ENCODE results near the gene BAG5.
"Not testable (repeated sequence)": the region's sequence is repeated elsewhere in the genome, so short reads cannot be mapped to it uniquely, and the experiment has no call there.

The BAG5 gene

GRCh38 chr14:103522649-103523574 lies 39.5 kb downstream of the BAG5 start, which contains the start of gene CKB:
Gene CKB (minus strand): TSS chr14:103522830. CDS start chr14:103522493, 337 bp downstream.
- DNase-seq (ENCODE audit: low spot score) = peak; percentile 30

DNA sequence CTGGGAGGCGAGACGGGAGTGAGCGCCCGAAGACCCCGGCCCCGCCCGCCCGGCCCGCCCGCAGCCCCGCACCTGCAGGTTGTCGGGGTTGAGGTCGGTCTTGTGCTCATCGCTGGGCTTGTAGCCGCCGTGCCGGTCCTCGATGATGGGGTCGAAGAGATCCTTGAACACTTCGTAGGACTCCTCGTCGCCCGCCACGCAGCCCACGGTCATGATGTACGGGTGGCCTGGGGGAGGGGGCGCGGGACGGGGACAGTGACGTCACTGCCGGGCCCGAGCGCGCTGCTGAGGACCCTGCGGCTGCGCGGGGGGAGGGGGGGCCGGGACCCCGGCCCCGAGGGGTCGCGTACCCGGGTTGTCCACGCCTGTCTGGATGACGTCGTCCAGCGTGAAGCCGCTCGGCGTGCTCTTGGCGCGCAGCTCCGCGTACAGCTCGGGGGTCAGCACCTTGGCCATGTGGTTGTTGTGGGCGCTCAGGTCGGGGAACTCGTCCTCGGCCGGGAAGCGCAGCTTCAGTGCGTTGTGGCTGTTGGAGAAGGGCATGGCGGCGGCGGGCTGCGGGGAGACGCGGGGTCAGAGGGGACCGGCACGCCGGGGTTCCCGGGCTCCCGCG lies 40.4 kb downstream of the BAG5 start:
- no peak for DNase-seq (ENCODE audit: low spot score)

DNA sequence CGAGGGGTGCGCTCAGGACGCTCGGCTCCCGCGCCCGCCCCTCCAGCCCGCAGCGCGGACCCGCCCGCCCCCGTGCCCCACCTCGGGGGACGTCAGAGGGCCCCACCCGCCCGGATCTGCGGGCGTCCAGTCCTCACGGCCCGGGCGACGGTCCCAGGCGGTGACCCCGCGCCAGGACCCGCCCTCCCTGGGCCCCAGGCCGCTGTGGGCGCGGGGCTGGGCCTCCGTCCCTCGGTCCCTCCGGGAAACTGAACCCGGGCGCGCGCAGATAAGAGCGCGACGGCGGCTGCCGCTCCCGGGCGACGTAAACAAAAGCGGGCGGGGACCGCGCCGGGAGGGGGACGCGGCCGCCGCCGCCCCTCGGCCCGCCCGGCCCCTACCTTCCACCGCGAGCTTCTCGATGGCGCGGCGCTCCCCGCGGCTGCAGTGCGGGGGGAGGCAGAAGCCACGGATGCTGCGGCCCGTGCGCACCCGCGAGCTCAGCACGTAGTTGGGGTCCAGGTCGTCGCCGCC lies 41.0 kb downstream of the BAG5 start:
- DNase-seq (ENCODE audit: low spot score) = no peak

- no peak for DNase-seq (ENCODE audit: low spot score)
These were observed 41.6 kb downstream of the BAG5 start for GRCh38 chr14:103520657-103521437.

- no peak for DNase-seq (ENCODE audit: low spot score)
These were observed 42.2 kb downstream of the BAG5 start for GRCh38 chr14:103520269-103520656.

DNA sequence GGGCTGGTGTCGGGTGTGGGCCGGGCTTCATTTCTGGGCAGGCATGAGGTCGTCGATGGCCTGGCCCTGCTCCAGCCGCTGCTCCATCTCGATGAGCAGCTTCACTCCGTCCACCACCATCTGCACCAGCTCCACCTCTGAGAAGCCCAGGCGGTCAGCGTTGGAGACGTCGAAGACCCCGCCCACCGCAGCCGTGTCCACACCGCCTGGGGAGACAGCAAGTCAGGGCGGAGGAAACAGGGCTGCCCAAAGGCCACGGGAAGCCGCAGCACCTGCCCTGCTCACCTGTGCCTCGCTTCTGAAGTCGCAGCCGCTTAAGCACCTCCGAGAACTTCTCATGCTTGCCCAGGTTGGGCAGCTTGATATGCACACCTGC lies 42.6 kb downstream of the BAG5 start:
- DNase-seq (ENCODE audit: low spot score) = no peak

DNA sequence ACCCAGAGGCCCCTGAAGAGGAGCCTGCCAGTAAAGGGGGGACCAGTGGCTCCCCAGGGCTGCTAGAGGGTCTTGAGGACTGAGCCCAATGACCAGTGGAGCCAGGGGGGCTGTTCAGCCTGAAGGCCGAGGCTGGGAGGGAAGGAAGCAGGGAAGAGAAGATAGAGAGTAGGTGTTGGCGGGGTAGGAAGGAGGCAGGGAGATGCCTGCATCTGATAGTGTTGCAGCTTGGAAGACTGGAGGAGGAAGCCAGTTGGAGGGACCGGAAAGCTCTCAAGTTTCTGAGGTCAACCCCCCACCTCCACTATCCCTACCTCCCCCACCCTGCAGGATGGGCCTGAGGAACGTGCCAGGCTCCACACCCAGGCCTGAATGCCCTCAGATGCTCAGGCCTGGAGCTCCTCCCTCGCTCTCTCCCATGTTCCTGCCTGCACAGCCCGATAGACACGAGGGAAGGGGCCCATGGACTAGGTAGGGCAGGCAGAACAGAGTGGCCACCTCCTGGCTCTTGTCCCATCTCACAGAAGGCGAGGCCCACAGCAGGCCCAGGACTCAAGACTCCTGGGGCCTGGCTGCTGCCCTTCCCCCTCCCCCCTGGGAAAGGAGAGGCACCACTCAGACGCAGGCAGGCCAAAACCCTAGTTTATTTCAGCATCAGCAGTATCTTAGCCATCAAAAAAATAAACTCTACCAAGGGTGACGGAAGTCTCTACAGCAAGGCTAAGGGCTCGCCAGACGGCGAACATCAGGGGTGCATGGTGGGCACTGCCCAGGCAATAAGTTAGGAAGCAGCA lies 43.2 kb downstream of the BAG5 start:
- DNase-seq (ENCODE audit: low spot score) = no peak

GRCh38 chr14:103518422-103519042 lies 43.9 kb downstream of the BAG5 start:
- DNase-seq (ENCODE audit: low spot score) = peak; percentile 80

DNA sequence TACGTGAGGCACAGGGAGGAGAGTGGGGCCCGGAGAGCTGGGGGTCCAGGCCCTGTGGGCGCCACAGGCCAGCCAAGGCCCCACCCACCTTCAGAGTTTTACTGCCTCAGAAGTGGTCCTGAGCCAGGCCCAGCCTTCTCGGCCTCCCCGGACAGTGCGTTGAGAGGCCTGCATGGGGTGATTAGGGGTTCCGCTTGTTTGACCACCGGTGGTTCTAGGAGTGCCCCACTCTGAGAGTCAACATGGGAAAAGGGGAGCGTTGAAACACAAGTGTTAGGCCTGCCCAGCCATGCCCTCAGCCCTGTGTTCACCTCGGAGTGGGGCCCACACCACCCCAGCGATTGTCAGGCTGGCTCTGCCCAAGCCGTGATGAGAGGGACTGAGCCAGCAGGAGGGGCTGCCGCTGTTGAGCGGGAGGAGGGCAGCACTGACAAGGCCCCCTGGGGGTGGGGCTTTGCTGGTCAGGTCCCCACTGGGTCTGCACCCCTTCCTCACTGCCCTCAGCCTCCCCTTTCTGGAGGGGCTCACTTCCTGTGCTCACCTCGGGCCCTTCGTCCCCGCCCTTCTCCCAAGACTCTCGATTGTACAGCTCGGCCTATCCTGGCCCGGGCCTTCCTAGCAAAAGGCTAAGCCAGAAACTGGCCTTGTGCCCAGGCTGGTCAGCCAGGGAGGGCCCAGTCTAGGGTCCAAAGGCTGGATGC lies 44.6 kb downstream of the BAG5 start:
- DNase-seq (ENCODE audit: low spot score) = no peak

DNA sequence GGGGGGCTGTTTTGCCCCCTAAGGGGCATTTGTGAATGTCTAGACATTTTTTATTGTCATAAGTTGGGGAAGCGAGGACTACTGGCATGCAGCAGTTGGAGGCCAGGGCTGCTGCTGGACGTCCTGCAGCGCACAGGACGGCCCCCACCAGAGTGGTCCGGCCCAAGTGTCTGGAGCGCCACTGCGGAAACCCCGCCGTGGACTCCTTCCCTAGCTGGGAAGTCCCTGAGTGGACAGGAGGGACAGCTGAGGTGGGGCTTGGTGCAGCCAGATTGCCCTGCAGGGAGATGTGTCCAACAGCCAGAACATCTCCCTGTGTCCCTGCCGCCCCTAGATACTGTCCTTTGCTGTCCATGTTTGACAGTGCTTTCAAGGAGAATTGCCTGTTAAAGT lies 45.3 kb downstream of the BAG5 start:
- no peak for DNase-seq (ENCODE audit: low spot score)

DNA sequence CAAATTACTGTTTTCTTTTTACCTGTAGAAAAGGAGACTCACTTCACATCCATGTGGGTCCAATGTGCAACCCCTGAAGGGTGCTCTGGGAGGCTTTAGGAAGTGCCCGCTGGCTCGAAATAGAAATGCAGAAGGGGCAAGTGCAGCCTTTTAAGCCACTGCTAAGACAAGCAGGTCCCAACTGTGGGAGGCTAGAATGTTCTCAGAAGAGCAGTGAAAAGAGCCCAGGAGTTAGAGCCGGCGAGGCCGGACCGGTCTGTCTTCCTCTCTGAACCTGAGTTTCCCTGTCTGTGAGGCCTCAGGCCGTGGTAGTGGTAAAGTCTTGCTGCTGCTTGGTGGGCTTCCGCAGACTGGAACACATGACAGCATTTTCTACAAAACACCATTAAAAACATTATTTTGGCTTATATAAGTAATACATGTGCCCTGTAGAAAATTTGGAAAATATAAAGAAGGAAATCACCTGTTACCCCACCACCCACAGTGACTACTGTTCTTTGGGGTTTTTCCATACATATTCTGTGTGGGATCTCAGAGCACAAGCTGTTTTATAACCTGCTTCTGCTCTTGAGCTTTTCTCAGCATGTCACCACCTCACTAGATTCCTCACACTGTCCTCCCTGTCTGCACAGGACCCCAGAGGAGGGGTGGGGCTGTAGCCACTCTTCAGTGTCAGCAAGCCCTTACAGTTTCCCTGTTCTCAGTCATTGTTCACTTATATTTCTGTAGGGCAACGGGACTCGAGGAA lies 45.9 kb downstream of the BAG5 start:
- DNase-seq (ENCODE audit: low spot score) = no peak

DNA sequence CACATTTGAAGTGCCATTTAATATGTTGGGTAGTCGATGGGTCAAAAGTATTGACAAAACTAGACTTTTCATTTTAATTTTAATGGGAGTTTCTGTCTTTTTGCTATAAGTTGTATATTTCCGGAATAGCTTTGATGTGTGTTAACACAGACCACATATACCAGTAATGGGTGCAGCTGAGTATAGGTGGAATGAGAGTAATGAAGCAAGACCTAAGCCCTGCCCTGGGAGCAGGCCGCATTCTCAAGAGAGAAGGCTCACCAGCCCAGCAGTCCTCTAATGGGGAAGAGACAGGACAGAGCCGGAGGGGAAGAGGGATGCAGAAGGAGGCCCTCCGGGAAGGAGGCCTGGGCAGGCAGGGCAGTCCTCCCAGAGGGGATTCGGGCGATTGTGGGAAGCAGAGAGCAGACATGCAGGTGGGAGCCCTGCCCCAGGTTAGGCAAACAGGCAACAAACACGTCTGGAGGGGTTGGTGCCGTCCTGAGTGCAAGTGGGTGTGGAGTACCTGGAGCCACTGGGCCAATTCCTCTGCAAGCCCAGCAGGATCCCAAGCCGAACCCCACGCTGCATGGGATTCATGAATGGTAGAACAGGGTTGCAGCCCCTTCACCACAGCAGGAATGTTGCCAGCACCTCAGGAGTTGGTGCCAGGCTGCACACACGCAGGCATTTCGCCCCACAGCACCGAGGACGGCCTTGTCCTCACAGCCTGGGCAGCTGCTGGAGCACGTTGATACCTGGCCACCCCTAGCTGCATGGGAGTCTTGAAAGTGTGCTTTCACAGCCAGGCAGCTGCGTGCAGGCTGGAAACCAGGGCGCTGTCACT lies 47.6 kb downstream of the BAG5 start:
- DNase-seq (ENCODE audit: low spot score) = no peak

GRCh38 chr14:103512701-103513611 lies 49.5 kb downstream of the BAG5 start:
- DNase-seq (ENCODE audit: low spot score) = no peak

GRCh38 chr14:103512180-103512579 lies 50.3 kb downstream of the BAG5 start:
- not testable (repeated sequence) for DNase-seq (ENCODE audit: low spot score)

DNA sequence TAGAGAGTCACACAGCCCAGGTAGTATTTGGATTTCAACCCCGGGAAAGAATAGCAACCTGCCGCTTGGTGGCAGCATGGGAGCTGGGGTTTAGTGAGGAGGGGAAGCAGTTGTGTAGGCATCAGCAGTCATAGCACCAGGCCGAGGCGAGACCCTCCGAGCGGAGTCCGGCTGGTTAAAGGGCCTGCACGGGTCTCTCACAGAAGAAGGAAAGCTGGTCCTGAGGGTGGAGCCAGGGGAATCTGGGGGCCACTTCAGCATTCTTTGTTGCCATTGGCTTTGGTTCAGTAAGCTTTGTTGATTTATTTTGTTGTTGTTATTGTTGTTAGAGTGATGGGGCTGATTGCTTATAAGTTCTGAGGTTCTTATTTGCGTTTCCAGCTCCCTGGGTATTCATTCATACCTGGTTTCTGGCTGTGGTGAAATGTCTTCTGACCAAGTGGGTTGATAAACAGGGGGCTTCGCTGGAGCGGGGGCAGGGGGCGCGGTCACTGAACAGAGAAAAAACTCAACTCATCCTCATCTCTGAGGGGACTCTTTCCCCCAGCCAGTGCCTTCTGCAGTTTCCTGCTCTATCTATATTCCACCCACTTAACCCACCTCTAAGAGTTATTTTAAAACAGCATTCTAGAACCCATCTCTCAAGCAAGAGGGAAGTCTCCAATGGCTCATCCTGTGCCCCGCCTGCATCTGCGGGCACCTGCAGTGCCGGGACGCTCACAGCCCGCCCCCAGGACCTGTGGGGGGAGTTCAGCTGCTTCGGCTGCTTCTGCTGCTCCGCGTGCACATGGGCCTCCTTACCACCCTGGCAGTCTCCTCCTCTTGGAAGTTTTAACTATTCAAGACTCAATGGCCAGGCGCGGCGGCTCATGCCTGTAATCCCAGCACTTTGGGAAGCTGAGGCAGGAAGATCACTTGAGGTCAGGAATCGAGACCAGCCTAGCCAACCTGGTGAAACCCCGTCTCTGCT lies 51.4 kb downstream of the BAG5 start:
- DNase-seq (ENCODE audit: low spot score) = no peak

GRCh38 chr14:103509864-103510723 lies 52.4 kb downstream of the BAG5 start:
- no peak for DNase-seq (ENCODE audit: low spot score)
